ENCODE results near the gene GSTT2.
A peak's percentile ranks its signal among the peaks of the same experiment; 100 is the strongest.

The GSTT2 gene

DNA sequence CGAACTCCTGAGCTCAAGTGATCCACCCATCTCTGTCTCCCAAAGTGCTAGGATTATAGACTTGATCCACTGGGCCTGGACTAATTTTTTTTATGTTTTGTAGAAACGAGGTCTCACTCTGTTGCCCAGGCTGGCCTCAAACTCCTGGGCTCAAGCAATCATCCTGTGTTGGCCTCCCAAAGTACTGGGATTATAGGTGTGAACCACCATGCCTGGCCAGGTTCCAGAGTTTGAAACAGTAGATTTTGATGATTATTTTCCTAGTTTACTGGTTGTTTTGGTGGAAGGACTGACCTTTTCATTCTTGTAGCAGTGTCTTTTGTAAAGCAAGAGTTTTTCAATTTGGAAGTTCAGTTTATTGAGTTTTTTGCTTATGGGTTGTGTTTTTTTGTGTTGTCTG lies 46.1 kb downstream of the GSTT2 start:
- TF ChIP-seq, protein P1, sequence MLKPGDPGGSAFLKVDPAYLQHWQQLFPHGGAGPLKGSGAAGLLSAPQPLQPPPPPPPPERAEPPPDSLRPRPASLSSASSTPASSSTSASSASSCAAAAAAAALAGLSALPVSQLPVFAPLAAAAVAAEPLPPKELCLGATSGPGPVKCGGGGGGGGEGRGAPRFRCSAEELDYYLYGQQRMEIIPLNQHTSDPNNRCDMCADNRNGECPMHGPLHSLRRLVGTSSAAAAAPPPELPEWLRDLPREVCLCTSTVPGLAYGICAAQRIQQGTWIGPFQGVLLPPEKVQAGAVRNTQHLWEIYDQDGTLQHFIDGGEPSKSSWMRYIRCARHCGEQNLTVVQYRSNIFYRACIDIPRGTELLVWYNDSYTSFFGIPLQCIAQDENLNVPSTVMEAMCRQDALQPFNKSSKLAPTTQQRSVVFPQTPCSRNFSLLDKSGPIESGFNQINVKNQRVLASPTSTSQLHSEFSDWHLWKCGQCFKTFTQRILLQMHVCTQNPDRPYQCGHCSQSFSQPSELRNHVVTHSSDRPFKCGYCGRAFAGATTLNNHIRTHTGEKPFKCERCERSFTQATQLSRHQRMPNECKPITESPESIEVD (tag by site-specific recombination; IDR thresholded peaks at IDR 0.05), result peak; percentile 4; the same call in 1 of the 2 replicates
- TF ChIP-seq SCRT1 (tag by site-specific recombination; IDR thresholded peaks at IDR 0.05; ENCODE audit: borderline replicate concordance) (no peak), ZNF121 (tag by site-specific recombination; IDR thresholded peaks at IDR 0.05) (peak; percentile 73), PRDM1 (tag by site-specific recombination; IDR thresholded peaks at IDR 0.05) (no peak), ZNF510 (tag by site-specific recombination; IDR thresholded peaks at IDR 0.05; ENCODE audit: insufficient replicate concordance) (no peak), ZNF792 (tag by site-specific recombination; IDR thresholded peaks at IDR 0.05) (no peak)
- TF ChIP-seq, protein P2, sequence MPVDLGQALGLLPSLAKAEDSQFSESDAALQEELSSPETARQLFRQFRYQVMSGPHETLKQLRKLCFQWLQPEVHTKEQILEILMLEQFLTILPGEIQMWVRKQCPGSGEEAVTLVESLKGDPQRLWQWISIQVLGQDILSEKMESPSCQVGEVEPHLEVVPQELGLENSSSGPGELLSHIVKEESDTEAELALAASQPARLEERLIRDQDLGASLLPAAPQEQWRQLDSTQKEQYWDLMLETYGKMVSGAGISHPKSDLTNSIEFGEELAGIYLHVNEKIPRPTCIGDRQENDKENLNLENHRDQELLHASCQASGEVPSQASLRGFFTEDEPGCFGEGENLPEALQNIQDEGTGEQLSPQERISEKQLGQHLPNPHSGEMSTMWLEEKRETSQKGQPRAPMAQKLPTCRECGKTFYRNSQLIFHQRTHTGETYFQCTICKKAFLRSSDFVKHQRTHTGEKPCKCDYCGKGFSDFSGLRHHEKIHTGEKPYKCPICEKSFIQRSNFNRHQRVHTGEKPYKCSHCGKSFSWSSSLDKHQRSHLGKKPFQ (tag by site-specific recombination; IDR thresholded peaks at IDR 0.05), result peak; percentile 98
- H3K4me3 ChIP-seq (ENCODE audit: low read depth, low read length), result no peak overlapping the region
- H3K36me3 ChIP-seq (ENCODE audit: control insufficient read depth in 2 of 2, insufficient read depth in 1 of 2, low read length in 2 of 2), result peaks cover 4 to 6% of the 10 kb centered on the region in 2 experiments; a peak in 2 of 3 replicates
- H3K27ac ChIP-seq (ENCODE audit: extremely low read depth, low read depth, low read length), result no peak overlapping the region
- H3K4me1 ChIP-seq (ENCODE audit: control insufficient read depth, insufficient read depth, low read length), result peaks cover 21% of the 10 kb centered on the region
- H3K9me3 ChIP-seq (ENCODE audit: control insufficient read depth, insufficient read depth, low read depth, low read length), result no peaks in the 10 kb centered on the region
- ChIA-PET CTCF (interaction anchor here (0.9 to 1.3 kb wide), 2 partner anchors 149 to 164 kb away, joined by 3 read pairs; no protein-coding TSS in a partner anchor), POLR2A (interaction anchor here (0.6 kb wide), 1 partner anchor 15 kb away, joined by 3 read pairs; the partner anchor contains the start of gene CABIN1)

DNA sequence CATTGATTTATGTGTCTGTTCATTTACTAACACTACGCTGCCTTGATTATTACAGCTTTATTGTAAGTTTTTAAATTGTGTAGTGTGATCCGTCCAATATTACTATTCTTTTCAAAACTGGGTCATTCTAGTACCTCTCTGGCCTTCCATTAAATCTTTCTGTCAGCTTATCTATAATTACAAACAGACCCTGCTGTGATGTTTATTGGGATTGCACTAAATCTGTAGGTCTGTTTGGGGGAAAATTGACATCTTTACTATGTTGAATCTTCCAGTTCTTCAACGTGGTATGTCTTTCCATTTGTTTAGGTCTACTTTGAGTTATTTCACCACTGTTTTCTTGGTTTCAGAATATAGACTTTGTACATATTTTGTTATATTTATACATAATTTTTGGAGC lies 46.8 kb downstream of the GSTT2 start:
- Histone ChIP-seq H3K4me3 (ENCODE audit: low read depth, low read length) (no peak overlapping the region), H3K9me3 (ENCODE audit: control insufficient read depth, insufficient read depth, low read depth, low read length) (no peaks in the 10 kb centered on the region), H3K36me3 (ENCODE audit: control insufficient read depth in 2 of 2, insufficient read depth in 1 of 2, low read length in 2 of 2) (peaks cover 6% of the 10 kb centered on the region in 2 experiments; a peak in 2 of 3 replicates), H3K4me1 (ENCODE audit: control insufficient read depth, insufficient read depth, low read length) (peaks cover 21% of the 10 kb centered on the region), H3K27ac (ENCODE audit: extremely low read depth, low read depth, low read length) (no peak overlapping the region)
- ChIA-PET POLR2A (interaction anchor here (0.6 kb wide), 1 partner anchor 16 kb away, joined by 3 read pairs; the partner anchor contains the start of gene CABIN1), CTCF (interaction anchor here (1.3 kb wide), 1 partner anchor 163 kb away, joined by 3 read pairs; no protein-coding TSS in a partner anchor)
- TF ChIP-seq ZNF529 (tag by site-specific recombination; IDR thresholded peaks at IDR 0.05; ENCODE audit: insufficient replicate concordance), result no peak
- no peak for TF ChIP-seq ZNF223 (tag by site-specific recombination; IDR thresholded peaks at IDR 0.05)
- TF ChIP-seq ZNF701 (tag by site-specific recombination; IDR thresholded peaks at IDR 0.05), result no peak
- no peak for TF ChIP-seq ZNF473 (tag by site-specific recombination; IDR thresholded peaks at IDR 0.05)
- TF ChIP-seq, protein P3, sequence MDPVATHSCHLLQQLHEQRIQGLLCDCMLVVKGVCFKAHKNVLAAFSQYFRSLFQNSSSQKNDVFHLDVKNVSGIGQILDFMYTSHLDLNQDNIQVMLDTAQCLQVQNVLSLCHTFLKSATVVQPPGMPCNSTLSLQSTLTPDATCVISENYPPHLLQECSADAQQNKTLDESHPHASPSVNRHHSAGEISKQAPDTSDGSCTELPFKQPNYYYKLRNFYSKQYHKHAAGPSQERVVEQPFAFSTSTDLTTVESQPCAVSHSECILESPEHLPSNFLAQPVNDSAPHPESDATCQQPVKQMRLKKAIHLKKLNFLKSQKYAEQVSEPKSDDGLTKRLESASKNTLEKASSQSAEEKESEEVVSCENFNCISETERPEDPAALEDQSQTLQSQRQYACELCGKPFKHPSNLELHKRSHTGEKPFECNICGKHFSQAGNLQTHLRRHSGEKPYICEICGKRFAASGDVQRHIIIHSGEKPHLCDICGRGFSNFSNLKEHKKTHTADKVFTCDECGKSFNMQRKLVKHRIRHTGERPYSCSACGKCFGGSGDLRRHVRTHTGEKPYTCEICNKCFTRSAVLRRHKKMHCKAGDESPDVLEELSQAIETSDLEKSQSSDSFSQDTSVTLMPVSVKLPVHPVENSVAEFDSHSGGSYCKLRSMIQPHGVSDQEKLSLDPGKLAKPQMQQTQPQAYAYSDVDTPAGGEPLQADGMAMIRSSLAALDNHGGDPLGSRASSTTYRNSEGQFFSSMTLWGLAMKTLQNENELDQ (tag by site-specific recombination; IDR thresholded peaks at IDR 0.05; ENCODE audit: low read depth), result no peak
- TF ChIP-seq ZNF423 (tag by site-specific recombination; IDR thresholded peaks at IDR 0.05), result no peak
- TF ChIP-seq ZNF24 (tag by site-specific recombination; IDR thresholded peaks at IDR 0.05), result peak; percentile 56; the same call in 1 of the 2 replicates
- peak; percentile 53; the same call in 1 of the 2 replicates for TF ChIP-seq TRIM28 (IDR thresholded peaks at IDR 0.05; ENCODE audit: borderline replicate concordance, low read length)
- TF ChIP-seq, protein P4, sequence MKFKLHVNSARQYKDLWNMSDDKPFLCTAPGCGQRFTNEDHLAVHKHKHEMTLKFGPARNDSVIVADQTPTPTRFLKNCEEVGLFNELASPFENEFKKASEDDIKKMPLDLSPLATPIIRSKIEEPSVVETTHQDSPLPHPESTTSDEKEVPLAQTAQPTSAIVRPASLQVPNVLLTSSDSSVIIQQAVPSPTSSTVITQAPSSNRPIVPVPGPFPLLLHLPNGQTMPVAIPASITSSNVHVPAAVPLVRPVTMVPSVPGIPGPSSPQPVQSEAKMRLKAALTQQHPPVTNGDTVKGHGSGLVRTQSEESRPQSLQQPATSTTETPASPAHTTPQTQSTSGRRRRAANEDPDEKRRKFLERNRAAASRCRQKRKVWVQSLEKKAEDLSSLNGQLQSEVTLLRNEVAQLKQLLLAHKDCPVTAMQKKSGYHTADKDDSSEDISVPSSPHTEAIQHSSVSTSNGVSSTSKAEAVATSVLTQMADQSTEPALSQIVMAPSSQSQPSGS (tag by site-specific recombination; IDR thresholded peaks at IDR 0.05; ENCODE audit: low read depth), result peak; percentile 54; the same call in 1 of the 2 replicates
- no peak for TF ChIP-seq ZNF157 (tag by site-specific recombination; IDR thresholded peaks at IDR 0.05)
- TF ChIP-seq, protein P5, sequence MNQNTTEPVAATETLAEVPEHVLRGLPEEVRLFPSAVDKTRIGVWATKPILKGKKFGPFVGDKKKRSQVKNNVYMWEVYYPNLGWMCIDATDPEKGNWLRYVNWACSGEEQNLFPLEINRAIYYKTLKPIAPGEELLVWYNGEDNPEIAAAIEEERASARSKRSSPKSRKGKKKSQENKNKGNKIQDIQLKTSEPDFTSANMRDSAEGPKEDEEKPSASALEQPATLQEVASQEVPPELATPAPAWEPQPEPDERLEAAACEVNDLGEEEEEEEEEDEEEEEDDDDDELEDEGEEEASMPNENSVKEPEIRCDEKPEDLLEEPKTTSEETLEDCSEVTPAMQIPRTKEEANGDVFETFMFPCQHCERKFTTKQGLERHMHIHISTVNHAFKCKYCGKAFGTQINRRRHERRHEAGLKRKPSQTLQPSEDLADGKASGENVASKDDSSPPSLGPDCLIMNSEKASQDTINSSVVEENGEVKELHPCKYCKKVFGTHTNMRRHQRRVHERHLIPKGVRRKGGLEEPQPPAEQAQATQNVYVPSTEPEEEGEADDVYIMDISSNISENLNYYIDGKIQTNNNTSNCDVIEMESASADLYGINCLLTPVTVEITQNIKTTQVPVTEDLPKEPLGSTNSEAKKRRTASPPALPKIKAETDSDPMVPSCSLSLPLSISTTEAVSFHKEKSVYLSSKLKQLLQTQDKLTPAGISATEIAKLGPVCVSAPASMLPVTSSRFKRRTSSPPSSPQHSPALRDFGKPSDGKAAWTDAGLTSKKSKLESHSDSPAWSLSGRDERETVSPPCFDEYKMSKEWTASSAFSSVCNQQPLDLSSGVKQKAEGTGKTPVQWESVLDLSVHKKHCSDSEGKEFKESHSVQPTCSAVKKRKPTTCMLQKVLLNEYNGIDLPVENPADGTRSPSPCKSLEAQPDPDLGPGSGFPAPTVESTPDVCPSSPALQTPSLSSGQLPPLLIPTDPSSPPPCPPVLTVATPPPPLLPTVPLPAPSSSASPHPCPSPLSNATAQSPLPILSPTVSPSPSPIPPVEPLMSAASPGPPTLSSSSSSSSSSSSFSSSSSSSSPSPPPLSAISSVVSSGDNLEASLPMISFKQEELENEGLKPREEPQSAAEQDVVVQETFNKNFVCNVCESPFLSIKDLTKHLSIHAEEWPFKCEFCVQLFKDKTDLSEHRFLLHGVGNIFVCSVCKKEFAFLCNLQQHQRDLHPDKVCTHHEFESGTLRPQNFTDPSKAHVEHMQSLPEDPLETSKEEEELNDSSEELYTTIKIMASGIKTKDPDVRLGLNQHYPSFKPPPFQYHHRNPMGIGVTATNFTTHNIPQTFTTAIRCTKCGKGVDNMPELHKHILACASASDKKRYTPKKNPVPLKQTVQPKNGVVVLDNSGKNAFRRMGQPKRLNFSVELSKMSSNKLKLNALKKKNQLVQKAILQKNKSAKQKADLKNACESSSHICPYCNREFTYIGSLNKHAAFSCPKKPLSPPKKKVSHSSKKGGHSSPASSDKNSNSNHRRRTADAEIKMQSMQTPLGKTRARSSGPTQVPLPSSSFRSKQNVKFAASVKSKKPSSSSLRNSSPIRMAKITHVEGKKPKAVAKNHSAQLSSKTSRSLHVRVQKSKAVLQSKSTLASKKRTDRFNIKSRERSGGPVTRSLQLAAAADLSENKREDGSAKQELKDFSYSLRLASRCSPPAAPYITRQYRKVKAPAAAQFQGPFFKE (tag by site-specific recombination; IDR thresholded peaks at IDR 0.05; ENCODE audit: borderline replicate concordance), result no peak
- peak; percentile 66; the same call in 1 of the 2 replicates for TF ChIP-seq KLF10 (tag by site-specific recombination; IDR thresholded peaks at IDR 0.05)
- TF ChIP-seq, protein P6, sequence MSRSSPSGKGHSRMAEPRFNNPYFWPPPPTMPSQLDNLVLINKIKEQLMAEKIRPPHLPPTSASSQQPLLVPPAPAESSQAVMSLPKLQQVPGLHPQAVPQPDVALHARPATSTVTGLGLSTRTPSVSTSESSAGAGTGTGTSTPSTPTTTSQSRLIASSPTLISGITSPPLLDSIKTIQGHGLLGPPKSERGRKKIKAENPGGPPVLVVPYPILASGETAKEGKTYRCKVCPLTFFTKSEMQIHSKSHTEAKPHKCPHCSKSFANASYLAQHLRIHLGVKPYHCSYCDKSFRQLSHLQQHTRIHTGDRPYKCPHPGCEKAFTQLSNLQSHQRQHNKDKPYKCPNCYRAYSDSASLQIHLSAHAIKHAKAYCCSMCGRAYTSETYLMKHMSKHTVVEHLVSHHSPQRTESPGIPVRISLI (tag by site-specific recombination; IDR thresholded peaks at IDR 0.05), result no peak

All from HEK293 (cell line).